Measurements from ENCODE around the gene TK2. TPM values are rescaled to one million over a fixed set of nuclear protein-coding genes. Genes with fewer than 3 reads are reported as not detected.
"Not testable (repeated sequence)": the region's sequence is repeated elsewhere in the genome, so short reads cannot be mapped to it uniquely, and the experiment has no call there.

The TK2 gene
- total RNA-seq, 2 experiments from 2014 or later: 5.4 to 5.8 TPM

DNA sequence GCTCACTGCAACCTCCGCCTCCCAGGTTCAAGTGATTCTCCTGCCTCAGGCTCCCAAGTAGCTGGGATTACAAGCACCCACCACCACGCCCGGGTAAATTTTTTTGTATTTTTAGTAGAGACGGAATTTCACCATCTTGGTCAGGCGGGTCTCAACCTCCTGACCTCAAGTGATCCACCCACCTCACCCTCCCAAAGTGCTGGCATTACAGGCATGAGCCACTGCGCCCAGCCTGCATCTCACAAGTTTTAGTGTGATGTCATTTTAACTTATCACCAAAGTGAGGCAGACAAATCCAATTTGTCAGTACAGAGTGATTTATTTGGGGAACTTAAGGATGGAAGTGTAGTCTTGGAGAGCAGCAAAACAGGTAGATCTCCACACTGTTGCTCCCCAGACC lies 83.3 kb downstream of the TK2 start:
- H3K27me3 Mint-ChIP-seq; H3K27ac Mint-ChIP-seq; H3K4me1 Mint-ChIP-seq (ENCODE audit: low read depth); H3K4me3 Mint-ChIP-seq; H3K36me3 Mint-ChIP-seq; POLR2A ChIA-PET; intact Hi-C loops (cut with micrococcal nuclease); H3K9me3 Mint-ChIP-seq; DNase-seq: not testable (repeated sequence)
- CTCF ChIA-PET: interaction anchor here (1.5 kb wide), 1 partner anchor 60 kb away, joined by 3 read pairs; no protein-coding TSS in a partner anchor

DNA sequence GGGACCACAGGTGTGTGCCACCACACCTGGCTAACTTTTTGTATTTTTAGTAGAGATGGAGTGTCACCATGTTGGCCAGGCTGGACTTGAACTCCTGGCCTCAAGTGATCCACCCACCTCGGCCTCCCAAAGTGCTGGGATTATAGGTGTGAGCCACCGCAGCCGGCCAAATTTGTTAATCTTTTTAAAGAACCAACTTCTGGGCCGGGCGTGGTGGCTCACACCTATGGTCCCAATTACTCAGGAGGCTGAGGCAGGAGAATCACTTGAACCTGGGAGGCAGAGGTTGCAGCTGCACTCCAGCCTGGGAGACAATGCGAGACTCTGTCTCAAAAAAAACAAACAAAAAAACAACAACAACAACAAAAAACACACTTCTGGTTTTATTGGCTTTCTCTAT lies 84.0 kb downstream of the TK2 start:
- DNase-seq; H3K4me3 Mint-ChIP-seq; H3K9me3 Mint-ChIP-seq; POLR2A ChIA-PET; H3K4me1 Mint-ChIP-seq (ENCODE audit: low read depth); intact Hi-C loops (cut with micrococcal nuclease); H3K36me3 Mint-ChIP-seq; H3K27ac Mint-ChIP-seq: not testable (repeated sequence)
- H3K27me3 Mint-ChIP-seq: peaks cover 10% of the 10 kb centered on the region
- CTCF ChIA-PET: interaction anchor here (0.7 to 1.5 kb wide), 2 partner anchors 59 to 261 kb away, joined by 3 read pairs; no protein-coding TSS in a partner anchor

DNA sequence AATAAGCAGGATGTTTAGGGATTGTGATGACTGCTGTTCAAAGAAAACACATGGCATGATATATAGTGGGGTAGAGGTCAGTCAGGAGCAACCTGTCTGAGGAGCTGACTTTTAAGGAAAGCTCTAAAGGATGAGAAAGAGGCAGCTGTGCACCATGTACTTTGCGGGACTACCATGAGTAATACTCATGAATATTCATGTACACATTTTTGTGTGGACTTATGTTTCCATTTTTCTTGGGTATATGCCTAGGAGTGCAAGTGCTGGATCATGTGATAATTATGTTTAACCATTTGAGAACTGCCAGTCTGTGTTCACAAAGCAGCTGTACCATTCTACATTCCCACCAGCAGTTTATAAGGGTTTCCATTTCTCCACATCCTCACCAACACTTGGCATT lies 87.0 kb downstream of the TK2 start:
- intact Hi-C loops (cut with micrococcal nuclease): no loop called here

DNA sequence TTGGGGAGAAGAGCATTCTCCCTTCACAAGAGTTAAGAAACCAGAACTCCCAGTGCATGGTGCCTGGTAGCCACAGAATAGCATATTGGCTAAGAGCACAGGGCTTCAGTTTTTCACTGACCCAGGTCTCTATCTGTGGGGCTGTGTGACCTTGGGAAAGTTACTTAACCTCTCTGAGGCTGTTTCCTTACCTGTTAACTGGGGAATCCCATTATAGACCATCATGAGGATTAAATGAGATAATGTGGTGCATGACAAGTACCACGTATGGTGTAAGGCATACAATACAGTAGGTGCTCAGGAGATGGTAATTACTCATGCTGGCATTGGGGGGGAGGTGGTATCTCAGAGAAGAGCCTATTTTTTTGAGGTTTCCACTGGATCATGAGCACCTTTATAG lies 89.2 kb downstream of the TK2 start:
- CTCF ChIA-PET: no interaction called here
- intact Hi-C loops (cut with micrococcal nuclease): no loop called here
- Mint-ChIP-seq H3K4me1 (ENCODE audit: low read depth) (no peaks in the 10 kb centered on the region), H3K9me3 (no peaks in the 10 kb centered on the region), H3K36me3 (no peaks in the 10 kb centered on the region), H3K27me3 (peaks cover 10% of the 10 kb centered on the region), H3K27ac (no peak overlapping the region), H3K4me3 (no peak overlapping the region)
- DNase-seq: no peak
- POLR2A ChIA-PET: interaction anchor here (0.5 kb wide), 1 partner anchor 52 kb away, joined by 3 read pairs; no protein-coding TSS in a partner anchor

More for the DNA sequence above, 87.0 kb downstream of the TK2 start:
- CTCF ChIA-PET: interaction anchor here (1.4 to 1.5 kb wide), 2 partner anchors 56 to 188 kb away, joined by 3 read pairs; no protein-coding TSS in a partner anchor
- H3K9me3 Mint-ChIP-seq: no peaks in the 10 kb centered on the region
- H3K27ac Mint-ChIP-seq: no peak overlapping the region
- no peak for DNase-seq
- no peaks in the 10 kb centered on the region for H3K36me3 Mint-ChIP-seq
- H3K27me3 Mint-ChIP-seq: peaks cover 13% of the 10 kb centered on the region
- H3K4me3 Mint-ChIP-seq: no peak overlapping the region
- H3K4me1 Mint-ChIP-seq (ENCODE audit: low read depth): no peaks in the 10 kb centered on the region
- POLR2A ChIA-PET: no interaction called here

DNA sequence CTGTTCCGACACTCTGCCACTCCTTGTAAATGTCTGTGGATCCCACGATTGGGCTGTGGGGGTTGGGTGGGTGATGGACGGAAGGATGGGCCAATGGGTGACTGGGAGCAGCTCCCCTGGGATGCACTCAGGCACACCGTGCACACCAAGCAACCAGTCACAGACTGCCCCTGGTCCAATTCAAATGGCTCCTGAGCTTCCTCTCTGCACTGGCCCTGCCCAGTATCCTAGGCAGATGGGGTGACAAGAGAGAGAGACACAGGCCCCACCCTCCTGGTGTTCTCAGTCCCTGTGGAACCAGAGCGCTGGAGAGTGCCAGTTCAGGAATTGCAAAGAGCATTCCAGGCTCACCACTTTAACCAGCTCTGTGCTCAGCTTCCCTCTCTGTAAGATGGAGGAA lies 90.0 kb downstream of the TK2 start:
- Mint-ChIP-seq H3K9me3 (no peaks in the 10 kb centered on the region), H3K36me3 (no peaks in the 10 kb centered on the region), H3K4me3 (no peak overlapping the region), H3K27me3 (peaks cover 10% of the 10 kb centered on the region), H3K4me1 (ENCODE audit: low read depth) (no peaks in the 10 kb centered on the region), H3K27ac (no peak overlapping the region)
- no peak for DNase-seq
- ChIA-PET CTCF (no interaction called here), POLR2A (no interaction called here)
- intact Hi-C loops (cut with micrococcal nuclease): no loop called here

DNA sequence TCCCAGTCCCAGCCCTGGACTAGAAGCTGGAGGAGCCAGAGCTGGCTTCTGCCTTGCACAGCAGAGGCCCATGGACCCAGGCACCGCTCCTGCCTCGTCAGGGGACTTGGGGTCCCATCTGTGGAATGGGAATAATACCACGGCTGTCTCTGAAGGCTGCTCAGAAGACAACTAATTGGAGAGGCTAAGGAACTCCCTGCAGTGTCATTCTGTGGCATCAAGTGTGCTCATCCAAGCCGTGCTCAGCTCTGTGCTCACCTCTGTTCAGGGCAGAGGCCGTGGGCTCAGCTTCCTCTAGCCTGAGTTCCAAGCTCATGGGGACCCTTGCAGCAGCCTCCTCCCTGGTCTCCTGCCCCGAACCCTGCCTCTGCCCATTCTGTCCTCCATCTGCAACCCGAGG lies 91.1 kb downstream of the TK2 start:
- DNase-seq: no peak
- no peak overlapping the region for H3K4me3 Mint-ChIP-seq
- H3K36me3 Mint-ChIP-seq: no peaks in the 10 kb centered on the region
- POLR2A ChIA-PET: no interaction called here
- H3K27ac Mint-ChIP-seq: no peak overlapping the region
- intact Hi-C loops (cut with micrococcal nuclease): no loop called here
- CTCF ChIA-PET: interaction anchor here (1.3 kb wide), 1 partner anchor 52 kb away, joined by 4 read pairs; no protein-coding TSS in a partner anchor
- H3K9me3 Mint-ChIP-seq: no peaks in the 10 kb centered on the region
- peaks cover 10% of the 10 kb centered on the region for H3K27me3 Mint-ChIP-seq
- H3K4me1 Mint-ChIP-seq (ENCODE audit: low read depth): no peaks in the 10 kb centered on the region

DNA sequence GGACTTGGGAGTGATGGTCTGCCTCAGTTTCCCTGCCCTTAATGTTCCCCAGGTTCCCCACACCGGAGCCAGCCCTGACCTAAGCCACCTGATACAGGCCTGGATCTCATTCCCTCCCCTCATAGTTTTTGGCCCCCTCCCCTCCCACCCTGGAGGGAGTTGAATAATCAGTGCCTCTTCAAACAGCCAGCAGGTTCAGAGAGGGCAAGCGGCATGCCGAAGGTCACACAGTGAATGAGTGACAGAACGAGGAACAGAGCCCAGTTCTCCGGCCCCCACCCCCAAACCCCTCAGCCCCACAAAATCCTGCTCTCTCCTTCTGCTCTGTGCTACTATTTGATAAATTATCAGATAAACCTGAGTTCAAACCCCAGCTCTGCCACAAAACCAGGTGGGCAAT lies 91.6 kb downstream of the TK2 start:
- Mint-ChIP-seq H3K27me3 (peaks cover 10% of the 10 kb centered on the region), H3K36me3 (no peaks in the 10 kb centered on the region), H3K27ac (no peak overlapping the region), H3K4me3 (no peak overlapping the region), H3K4me1 (ENCODE audit: low read depth) (no peaks in the 10 kb centered on the region), H3K9me3 (no peaks in the 10 kb centered on the region)
- ChIA-PET CTCF (interaction anchor here (1.3 kb wide), 1 partner anchor 52 kb away, joined by 4 read pairs; no protein-coding TSS in a partner anchor), POLR2A (no interaction called here)
- intact Hi-C loops (cut with micrococcal nuclease): no loop called here
- no peak for DNase-seq

Other genes with a start within 250 kb of the TK2 start
- not detected for gene CDH5, start 183.4 kb downstream of the TK2 start, total RNA-seq
- gene BEAN1, start 122.8 kb downstream of the TK2 start, total RNA-seq: not detected
- 100 to 1,000 TPM; 167 to 173 TPM for gene CKLF, start 2.5 kb upstream of the TK2 start, total RNA-seq
- gene CMTM1, start 16.3 kb upstream of the TK2 start, total RNA-seq: 10 to 100 TPM; 10.1 to 11.5 TPM
- under 1 TPM; 0.36 to 0.45 TPM for gene CMTM2, start 29.3 kb upstream of the TK2 start, total RNA-seq
- gene CMTM3, start 54.6 kb upstream of the TK2 start, total RNA-seq: 10 to 100 TPM; 64.6 to 65.9 TPM
- gene CMTM4, start 146.6 kb upstream of the TK2 start, total RNA-seq: 1 to 10 TPM; 2.8 to 4.1 TPM
- 10 to 100 TPM; 37.9 to 39.1 TPM for gene DYNC1LI2, start 201.5 kb upstream of the TK2 start, total RNA-seq

All from activated CD4-positive, alpha-beta memory T cell treated with anti-CD3 and anti-CD28 coated beads for 36 hours (primary cell).